T47D (cell line): ENCODE results near the gene RNF225.
"Not testable (repeated sequence)": the region's sequence is repeated elsewhere in the genome, so short reads cannot be mapped to it uniquely, and the experiment has no call there.

ENCODE experiments used
- DNase-seq, 2 experiments: peaks; one replicate each; pipeline versions ENCODE4 v3.0.0 to v3.0.0-alpha.2; 2011 to 2012; ENCODE audit warnings: low read depth in 1 of 2, low spot score in 1 of 2
- JUND ChIP-seq: IDR thresholded peaks from 2 replicates; pipeline ENCODE4 v1.6.1; 2012; ENCODE audit warnings: low read depth
- in situ Hi-C: cut with HindIII; loops from 2 replicates; pipeline ENCODE4 v1.10.0; 2016; ENCODE audit warnings: low sequenced_read_pairs, low pct_unique_long_range_greater_than_20kb

RNF225 gene

DNA sequence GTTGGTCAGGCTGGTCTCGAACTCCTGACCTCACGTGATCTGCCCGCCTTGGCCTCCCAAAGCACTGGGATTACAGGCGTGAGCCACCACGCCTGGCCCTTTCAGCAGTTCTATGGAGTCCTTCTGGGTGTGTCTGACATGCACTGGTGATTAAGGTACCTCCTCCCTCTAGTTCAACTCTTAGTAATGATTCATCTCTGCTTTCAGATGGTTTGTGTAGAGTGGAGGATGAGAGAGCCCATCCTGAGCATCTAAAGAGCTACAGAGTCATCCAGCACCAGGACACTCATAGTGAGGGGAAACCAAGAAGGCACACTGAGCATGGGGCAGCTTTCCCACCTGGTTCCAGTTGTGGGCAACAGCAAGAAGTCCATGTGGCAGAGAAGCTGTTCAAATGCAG is 21.1 kb downstream of the RNF225 start:
- no peak for TF ChIP-seq JUND
- DNase-seq: no peak
- in situ Hi-C loops: no loop called here

DNA sequence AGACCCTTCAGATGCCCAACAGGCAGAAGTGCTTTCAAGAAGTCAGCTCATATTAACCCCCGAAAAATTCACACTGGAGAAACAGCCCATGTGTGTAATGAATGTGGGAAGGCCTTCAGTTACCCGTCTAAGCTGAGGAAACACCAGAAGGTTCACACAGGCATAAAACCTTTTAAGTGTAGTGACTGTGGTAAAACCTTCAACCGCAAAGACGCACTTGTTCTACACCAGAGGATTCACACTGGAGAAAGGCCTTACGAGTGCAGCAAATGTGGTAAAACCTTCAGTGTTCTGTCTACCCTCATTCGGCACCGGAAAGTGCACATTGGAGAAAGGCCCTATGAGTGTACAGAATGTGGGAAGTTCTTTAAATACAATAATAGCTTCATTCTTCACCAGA is 21.6 kb downstream of the RNF225 start:
- in situ Hi-C loops: no loop called here
- no peak for TF ChIP-seq JUND

DNA sequence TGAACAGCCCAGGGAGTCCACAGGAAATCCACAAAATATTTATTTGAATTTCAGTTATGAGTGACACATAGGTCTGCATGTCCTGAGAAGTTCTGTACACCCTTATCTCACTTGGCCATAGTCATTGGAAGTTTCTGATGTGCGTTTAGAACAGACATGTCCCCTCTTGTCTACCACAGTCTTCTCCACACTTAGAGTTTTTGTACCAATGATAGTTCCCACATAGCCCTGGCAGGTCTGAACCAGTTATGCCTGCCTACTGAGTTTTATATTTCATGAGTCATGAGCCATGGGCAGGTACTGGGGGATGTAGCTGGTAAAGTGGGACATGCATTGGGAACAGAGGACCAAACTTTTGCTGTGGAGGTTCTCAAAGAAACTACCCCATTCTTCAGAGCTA is 33.2 kb downstream of the RNF225 start:
- no peak for DNase-seq
- no peak for TF ChIP-seq JUND
- in situ Hi-C loops: no loop called here

More for the DNA sequence above, 21.6 kb downstream of the RNF225 start:
- DNase-seq: no peak

DNA sequence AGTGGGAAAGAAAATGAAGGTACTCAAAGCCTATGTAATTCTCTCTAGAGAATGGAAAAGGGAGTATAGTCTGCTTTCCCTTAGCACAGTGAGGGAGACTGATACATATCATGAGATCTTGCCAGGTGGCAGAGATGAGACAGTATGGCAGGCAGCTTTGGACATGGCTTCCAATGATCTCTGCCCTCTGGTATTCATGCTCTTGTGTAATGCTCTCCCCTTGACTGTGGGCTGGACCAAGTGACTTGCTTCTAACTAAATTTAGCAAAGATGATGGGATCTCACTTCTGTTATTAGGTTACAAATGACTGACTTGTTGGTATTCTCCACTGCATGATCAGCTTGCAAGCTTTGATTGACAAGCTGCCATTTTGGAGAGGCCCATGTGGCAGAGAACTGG is 34.3 kb downstream of the RNF225 start:
- in situ Hi-C loops: no loop called here

DNA sequence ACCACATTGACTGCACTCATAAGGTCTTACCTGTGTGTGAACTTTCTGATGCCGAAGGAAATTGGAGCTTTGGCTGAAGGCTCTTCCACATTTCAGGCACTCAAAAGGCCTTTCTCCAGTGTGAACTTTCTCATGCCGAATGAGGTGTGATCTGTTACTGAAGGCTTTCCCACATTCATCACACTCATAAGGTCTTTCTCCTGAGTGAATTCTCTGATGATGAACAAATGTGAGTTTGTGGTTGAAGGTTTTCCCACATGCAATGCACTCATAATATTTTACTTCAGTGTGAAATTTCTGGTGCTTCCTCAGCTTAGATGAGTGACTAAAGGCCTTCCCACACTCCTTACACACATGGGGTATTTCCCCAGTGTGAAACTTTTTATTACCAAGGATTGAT is 38.8 kb downstream of the RNF225 start:
- DNase-seq: no peak
- TF ChIP-seq JUND: no peak
- in situ Hi-C loops: no loop called here

More for the DNA sequence above, 34.3 kb downstream of the RNF225 start:
- no peak for DNase-seq
- TF ChIP-seq JUND: no peak

DNA sequence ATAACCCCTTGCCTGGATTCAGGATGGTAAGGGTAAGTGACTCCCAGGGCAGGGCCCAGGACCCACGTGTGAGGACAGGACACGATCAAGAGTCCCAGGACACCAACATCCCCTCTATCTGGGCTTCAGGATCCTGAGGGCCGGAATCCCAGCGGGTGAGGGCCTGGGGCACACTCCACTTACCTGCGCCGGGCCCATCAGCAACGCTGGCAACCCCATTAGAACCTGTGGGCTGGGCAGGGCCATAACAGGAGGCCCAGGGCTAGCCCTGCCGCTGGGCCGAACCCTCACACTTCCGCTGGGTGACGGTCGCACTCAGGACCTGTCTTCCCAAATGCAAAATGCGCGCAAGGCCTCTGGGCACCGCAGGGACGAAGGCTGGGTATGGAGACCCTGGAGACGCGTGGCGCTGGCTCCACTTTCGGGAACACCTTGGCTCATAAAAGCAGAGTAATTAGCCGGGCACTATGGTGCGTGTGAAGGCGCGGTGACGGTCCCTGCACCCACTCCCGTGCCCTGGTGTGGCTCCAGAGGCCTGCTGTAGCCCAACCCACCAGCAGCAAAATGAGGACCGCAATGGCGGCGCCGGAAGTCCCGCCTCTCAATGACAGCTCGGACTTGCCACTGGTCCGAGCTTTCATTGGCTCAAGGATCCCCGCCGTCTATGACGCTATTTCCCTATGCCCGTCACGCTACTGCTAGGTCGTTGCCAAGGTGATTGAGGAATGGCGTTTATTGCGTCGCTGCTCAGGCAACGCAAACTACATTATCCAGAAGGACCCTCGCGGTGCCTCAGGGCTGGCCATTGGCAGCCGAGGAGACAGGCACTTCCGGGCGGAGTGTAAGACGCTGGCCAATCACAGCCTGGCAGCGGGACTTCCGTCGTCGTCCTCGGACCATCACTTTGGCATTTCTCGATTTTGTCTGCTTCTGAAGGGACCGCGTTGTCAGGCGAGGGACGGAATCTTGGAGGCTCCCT is 44.4 kb downstream of the RNF225 start, which contains the start of gene ZNF132:
TSS of gene ZNF132 (minus strand) at position 578 of the 979 bp plus-strand sequence. CDS start at position 246, 332 bp downstream.
- in situ Hi-C loops: no loop called here
- DNase-seq: no peak
- no peak for TF ChIP-seq JUND

DNA sequence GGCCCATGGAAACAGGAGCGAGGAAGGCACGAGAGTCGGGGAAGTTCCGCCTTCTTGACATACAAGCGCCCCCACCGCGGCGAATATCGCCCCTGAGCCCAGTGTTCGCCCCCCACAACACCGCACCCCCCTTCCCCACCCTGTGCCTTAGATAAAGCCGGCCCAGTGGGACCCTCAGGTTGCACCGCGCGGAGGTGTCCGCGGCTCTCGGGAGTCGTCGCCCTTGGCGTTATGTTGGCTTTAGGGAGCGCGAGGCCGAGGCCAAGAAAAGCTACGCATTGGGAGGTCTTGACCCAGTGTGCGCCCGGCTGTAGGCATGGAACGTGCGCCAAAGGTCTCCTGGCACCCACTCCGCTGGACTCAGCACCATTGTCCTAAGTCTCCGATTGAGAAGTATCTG is 45.1 kb downstream of the RNF225 start:
- in situ Hi-C loops: no loop called here
- no peak for TF ChIP-seq JUND
- no peak for DNase-seq

DNA sequence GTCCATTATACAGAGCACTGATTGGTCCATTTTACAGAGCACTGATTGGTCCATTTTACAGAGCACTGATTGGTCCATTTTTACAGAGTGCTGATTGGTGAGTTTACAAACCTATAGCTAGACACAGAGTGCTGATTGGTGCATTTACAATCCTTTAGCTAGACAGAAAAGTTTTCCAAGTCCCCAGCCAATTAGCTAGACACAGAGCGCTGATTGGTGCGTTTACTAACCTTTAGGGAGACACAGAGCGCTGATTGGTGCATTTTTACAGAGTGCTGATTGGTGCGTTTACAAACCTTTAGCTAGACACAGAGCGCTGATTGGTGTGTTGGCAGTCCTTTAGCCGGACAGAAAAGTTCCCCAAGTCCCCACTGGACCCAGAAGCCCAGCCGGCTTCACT is 47.5 kb downstream of the RNF225 start:
- DNase-seq, in situ Hi-C loops: not testable (repeated sequence)
